AG09319 (cell line): Measurements from ENCODE around the gene CD79A.

Experiments used
- DNase-seq: peaks from one replicate; pipeline ENCODE4 v3.0.0-alpha.2; 2010; ENCODE audit warnings: low read depth; ENCODE audit errors: extremely low read depth
- TF ChIP-seq, protein P1 (sequence below): IDR thresholded peaks from 2 replicates; pipeline ENCODE4 v1.5.1; 2011; ENCODE audit warnings: low read depth, mild to moderate bottlenecking, inconsistent platforms, low read length, moderate library complexity

CD79A gene

DNA sequence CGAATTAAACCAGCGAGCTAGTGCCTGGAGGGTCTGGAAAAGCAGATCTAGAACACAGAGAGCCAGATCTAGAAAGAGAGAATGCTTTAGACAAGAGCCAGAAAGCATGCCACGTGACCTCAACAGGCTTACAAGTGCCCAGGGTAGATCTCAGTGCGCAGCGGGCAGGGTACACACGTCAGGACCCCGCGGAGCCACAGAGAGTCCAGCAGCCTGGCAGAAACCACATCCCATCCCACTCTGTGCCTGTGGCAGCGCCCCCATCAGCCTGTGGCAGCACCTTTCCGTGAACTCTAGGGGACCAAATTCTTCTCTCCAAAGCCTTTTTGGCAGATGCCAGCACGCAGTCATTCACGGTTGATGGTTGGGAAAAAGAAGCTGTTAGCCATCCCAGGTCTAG is 11.8 kb downstream of the CD79A start:
- no peak for DNase-seq
- TF ChIP-seq, protein P1, sequence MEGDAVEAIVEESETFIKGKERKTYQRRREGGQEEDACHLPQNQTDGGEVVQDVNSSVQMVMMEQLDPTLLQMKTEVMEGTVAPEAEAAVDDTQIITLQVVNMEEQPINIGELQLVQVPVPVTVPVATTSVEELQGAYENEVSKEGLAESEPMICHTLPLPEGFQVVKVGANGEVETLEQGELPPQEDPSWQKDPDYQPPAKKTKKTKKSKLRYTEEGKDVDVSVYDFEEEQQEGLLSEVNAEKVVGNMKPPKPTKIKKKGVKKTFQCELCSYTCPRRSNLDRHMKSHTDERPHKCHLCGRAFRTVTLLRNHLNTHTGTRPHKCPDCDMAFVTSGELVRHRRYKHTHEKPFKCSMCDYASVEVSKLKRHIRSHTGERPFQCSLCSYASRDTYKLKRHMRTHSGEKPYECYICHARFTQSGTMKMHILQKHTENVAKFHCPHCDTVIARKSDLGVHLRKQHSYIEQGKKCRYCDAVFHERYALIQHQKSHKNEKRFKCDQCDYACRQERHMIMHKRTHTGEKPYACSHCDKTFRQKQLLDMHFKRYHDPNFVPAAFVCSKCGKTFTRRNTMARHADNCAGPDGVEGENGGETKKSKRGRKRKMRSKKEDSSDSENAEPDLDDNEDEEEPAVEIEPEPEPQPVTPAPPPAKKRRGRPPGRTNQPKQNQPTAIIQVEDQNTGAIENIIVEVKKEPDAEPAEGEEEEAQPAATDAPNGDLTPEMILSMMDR: no peak

DNA sequence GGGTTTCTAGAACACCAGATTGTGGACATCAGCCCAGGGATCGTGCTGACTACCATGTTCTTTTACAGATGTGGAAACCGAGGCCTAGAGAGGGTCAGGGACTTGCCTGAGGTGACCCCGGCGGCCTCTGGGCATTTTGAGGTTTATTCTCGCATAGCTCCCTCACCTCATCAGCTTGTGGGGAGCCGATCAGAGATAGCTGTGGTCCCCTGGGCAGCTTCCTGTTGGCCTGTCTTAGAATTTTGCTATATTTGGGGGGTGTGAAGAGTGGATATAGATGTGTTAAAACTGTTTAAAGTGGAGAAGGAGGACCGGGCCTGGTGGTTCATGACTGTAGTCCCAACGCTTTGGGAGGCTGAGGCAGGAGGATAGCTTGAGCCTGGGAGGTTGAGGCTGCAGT is 12.8 kb downstream of the CD79A start:
- no peak for DNase-seq
- TF ChIP-seq, protein P1: no peak

DNA sequence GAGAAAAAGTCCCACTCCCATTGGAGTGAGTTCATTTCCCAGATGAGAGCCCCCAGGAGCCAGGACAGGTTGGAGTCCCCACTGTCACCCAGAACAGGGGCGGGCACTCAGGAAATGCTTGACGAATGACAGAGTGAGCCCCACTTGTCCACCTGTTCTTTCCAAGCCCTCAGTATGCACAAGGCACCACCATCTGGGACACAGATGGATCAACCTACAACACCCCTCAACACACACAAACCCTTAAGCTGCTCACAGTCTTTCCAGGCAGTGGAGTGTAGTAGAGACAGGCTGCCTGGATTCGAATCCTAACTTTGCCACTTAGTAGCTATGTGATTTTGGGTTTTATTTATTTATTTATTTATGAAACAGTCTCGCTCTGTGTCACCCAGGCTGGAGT is 13.9 kb downstream of the CD79A start:
- no peak for DNase-seq
- TF ChIP-seq, protein P1: no peak

DNA sequence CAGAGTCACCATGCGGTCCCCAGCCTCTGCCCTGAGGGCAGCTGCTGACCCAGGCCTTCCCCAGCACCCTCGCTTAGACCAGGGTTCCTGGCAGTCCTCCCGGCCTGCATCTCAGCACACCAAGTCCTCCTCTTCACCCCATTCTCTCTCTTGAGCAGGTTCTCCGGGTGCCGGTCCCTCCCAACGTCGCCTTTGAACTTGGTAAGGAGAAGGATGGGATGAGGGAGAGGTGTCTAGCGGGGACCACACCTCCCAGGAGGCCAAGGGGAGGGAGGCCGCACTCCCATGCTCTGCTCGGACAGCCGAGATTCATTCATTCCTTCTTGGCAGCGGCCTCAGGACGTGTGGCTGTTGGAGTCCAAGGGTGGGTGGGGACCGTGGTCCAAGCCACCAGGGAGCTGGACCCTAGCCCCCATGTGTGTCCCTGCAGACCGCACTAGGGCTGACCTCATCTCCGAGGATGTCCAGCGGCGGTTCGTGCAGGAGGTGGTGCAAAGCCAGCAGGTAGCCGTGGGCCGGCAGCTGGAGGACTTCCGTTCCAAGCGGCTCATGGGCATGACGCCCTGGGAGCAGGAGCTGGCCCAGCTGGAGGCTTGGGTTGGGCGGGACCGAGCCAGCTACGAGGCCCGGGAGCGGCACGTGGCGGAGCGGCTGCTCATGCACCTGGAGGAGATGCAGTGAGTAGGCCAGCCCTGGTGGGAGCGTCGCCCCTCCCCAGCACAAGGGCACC is 15.3 kb downstream of the CD79A start:
- TF ChIP-seq, protein P1: no peak

DNA sequence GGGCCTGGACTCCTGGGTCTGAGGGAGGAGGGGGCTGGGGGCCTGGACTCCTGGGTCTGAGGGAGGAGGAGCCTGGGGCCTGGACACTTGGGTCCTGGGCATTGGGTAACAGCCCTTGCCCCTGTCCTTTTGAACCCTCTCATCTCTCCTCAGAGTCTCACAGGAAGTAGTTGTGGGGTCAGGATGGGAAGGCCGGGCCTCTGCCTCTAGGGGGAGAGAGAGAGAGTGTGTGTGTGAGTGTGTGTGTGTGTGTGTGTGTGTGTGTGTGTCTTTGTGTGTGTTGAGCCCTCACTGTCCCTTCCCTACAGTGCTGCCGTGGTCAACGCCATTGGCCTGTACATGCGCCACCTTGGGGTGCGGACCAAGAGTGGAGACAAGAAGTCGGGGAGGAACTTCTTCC is 16.8 kb downstream of the CD79A start:
- TF ChIP-seq, protein P1: no peak
- no peak for DNase-seq

More for the DNA sequence above, 15.3 kb downstream of the CD79A start:
- no peak for DNase-seq

DNA sequence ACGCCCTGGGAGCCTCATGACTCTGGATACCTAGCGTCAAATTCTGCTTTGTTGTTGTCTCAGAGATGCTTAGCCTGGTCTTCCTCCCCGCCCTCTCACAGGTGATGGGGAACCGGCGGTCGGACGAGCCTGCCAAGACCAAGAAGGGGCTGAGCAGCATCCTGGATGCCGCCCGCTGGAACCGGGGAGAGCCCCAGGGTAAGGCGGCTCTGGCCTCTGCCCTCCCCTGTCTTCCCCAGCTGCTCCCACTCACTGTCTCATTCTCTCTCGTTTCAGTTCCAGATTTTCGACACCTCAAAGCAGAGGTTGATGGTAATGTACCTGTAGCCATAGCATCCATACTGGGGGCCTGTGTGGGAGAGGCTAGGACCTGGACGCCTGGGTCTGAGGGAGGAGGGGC is 17.3 kb downstream of the CD79A start:
- no peak for DNase-seq
- TF ChIP-seq, protein P1: no peak

DNA sequence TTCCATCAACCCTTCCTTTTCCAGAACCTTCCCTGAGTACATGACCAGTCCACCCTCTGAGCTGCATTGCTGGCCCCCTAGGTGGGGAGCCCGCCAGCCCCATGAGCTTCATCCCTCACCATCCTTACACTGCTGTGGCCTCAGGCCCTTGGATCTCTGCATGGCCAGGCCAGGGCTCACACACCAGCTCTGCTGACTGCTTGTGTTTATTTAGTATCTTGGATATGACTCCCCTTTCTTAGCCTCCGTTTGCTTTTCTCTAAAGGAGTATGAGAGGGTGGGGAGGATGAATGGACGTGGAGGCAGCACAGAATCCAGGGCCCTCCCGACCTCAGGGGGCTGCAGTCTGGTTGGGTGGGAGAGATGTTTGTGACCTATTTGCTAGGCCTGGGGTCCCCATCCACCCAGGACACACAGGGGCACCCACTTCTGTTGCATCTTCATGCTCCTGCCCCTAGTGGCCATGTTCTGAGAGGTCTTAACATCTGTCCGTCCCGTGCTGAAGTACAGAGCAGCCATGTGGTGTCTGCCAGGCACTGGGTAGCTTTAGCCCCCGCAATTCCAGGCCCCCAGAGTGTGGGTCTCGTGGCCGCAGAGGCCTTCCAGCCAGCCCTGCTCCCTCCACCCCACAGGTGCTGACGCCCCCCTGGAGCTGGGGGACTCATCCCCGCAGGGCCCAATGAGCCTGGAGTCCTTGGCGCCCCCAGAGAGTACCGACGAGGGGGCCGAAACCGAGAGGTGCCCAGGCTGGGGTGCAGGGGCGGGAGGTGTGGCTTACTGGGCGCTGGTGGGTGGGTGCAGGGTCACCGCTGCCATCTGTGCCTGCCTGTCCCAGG is 18.9 kb downstream of the CD79A start:
- DNase-seq: no peak

More for the DNA sequence above, 18.9 kb downstream of the CD79A start:
- TF ChIP-seq, protein P1: peak; percentile 4
